Measurements from ENCODE around the gene SBF2. TPM values are rescaled to one million over a fixed set of nuclear protein-coding genes. Genes with fewer than 3 reads are reported as not detected.

Gene SBF2
- polyA plus RNA-seq, 1 donor from 2014 or later, result 53.4 TPM

DNA sequence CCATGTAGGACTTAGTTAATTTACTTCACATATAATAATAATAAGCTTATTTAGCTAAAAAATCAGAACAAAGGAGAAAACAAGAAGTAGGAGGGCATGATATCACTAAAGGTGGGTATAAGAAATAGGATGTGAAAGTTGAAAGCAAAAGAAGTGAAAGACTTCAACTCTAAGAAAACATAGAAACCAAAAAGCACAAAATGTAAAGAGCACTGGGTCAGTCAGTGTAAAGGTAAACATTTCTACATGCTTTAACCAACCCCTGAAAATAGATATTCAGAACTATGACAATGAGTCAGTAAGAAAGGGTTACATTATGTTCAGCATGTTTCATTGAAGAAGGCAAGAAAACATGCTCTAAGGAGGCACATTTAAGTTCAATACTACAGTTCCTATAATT, 331.3 kb downstream of the SBF2 start:
- Histone ChIP-seq H3K4me2 (ENCODE audit: low read length) (no peak overlapping the region), H3K36me3 (ENCODE audit: insufficient read depth, low read length) (no peaks in the 10 kb centered on the region), H4K20me1 (ENCODE audit: insufficient read depth) (no peaks in the 10 kb centered on the region), H3K27ac (ENCODE audit: low read length) (no peak overlapping the region), H3K9me2 (ENCODE audit: insufficient read depth, low read length) (no peaks in the 10 kb centered on the region), H2AFZ (ENCODE audit: low read depth, low read length) (no peak overlapping the region), H3K79me2 (replicated peaks; ENCODE audit: insufficient read depth, low read length) (no peaks in the 10 kb centered on the region), H3K9me3 (ENCODE audit: low read length) (no peaks in the 10 kb centered on the region), H3K4me3 (ENCODE audit: low read length) (no peak overlapping the region), H3F3A (ENCODE audit: insufficient read depth, low read length, poor library complexity, severe bottlenecking) (no peaks in the 10 kb centered on the region), H3K27me3 (ENCODE audit: insufficient read depth, low read depth, low read length) (no peaks in the 10 kb centered on the region), H3K9ac (ENCODE audit: low read length) (no peak overlapping the region)
- TF ChIP-seq SMC3 (conservative IDR thresholded peaks at IDR 0.05; ENCODE audit: poor library complexity) (no peak), EZH2 (IDR thresholded peaks at IDR 0.05; ENCODE audit: borderline replicate concordance, insufficient read depth, low read length, poor library complexity, severe bottlenecking) (no peak), MXI1 (conservative IDR thresholded peaks at IDR 0.05; ENCODE audit: poor library complexity, severe bottlenecking) (no peak), TAF1 (IDR thresholded peaks at IDR 0.05; ENCODE audit: low read depth) (no peak), POLR2AphosphoS5 (IDR thresholded peaks at IDR 0.05) (no peak), EP300 (conservative IDR thresholded peaks at IDR 0.05; ENCODE audit: poor library complexity, severe bottlenecking) (no peak), RAD21 (conservative IDR thresholded peaks at IDR 0.05) (no peak)
- TF ChIP-seq, protein P1, sequence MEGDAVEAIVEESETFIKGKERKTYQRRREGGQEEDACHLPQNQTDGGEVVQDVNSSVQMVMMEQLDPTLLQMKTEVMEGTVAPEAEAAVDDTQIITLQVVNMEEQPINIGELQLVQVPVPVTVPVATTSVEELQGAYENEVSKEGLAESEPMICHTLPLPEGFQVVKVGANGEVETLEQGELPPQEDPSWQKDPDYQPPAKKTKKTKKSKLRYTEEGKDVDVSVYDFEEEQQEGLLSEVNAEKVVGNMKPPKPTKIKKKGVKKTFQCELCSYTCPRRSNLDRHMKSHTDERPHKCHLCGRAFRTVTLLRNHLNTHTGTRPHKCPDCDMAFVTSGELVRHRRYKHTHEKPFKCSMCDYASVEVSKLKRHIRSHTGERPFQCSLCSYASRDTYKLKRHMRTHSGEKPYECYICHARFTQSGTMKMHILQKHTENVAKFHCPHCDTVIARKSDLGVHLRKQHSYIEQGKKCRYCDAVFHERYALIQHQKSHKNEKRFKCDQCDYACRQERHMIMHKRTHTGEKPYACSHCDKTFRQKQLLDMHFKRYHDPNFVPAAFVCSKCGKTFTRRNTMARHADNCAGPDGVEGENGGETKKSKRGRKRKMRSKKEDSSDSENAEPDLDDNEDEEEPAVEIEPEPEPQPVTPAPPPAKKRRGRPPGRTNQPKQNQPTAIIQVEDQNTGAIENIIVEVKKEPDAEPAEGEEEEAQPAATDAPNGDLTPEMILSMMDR (IDR thresholded peaks at IDR 0.05; ENCODE audit: poor library complexity, severe bottlenecking), result no peak
- TF ChIP-seq, protein P2, sequence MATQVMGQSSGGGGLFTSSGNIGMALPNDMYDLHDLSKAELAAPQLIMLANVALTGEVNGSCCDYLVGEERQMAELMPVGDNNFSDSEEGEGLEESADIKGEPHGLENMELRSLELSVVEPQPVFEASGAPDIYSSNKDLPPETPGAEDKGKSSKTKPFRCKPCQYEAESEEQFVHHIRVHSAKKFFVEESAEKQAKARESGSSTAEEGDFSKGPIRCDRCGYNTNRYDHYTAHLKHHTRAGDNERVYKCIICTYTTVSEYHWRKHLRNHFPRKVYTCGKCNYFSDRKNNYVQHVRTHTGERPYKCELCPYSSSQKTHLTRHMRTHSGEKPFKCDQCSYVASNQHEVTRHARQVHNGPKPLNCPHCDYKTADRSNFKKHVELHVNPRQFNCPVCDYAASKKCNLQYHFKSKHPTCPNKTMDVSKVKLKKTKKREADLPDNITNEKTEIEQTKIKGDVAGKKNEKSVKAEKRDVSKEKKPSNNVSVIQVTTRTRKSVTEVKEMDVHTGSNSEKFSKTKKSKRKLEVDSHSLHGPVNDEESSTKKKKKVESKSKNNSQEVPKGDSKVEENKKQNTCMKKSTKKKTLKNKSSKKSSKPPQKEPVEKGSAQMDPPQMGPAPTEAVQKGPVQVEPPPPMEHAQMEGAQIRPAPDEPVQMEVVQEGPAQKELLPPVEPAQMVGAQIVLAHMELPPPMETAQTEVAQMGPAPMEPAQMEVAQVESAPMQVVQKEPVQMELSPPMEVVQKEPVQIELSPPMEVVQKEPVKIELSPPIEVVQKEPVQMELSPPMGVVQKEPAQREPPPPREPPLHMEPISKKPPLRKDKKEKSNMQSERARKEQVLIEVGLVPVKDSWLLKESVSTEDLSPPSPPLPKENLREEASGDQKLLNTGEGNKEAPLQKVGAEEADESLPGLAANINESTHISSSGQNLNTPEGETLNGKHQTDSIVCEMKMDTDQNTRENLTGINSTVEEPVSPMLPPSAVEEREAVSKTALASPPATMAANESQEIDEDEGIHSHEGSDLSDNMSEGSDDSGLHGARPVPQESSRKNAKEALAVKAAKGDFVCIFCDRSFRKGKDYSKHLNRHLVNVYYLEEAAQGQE (IDR thresholded peaks at IDR 0.05; ENCODE audit: borderline replicate concordance), result no peak

DNA sequence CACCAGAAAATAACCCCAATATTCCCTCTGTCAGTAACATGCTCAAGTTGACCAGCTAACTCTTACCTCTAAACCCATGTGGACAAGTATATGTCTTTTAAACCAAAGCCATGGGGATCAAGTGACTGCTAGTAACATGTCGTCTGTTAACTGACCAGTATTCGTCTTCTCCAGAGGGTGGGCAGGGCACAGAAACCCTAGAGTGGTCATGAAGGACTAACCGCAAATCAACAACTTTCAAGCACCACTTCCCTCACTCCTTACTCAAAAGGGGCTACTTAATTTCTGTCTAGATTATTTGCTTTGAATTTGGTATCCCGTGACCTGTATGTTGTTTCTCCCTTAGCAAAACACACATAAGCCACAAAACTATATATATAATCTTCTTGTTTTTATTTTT, 336.9 kb downstream of the SBF2 start:
- no peak overlapping the region for H3K4me3 ChIP-seq (ENCODE audit: low read length)
- no peak overlapping the region for H3K4me2 ChIP-seq (ENCODE audit: low read length)
- H3K27me3 ChIP-seq (ENCODE audit: insufficient read depth, low read depth, low read length), result no peaks in the 10 kb centered on the region
- H3K9me3 ChIP-seq (ENCODE audit: low read length), result no peaks in the 10 kb centered on the region
- H3K79me2 ChIP-seq (replicated peaks; ENCODE audit: insufficient read depth, low read length), result no peaks in the 10 kb centered on the region
- no peaks in the 10 kb centered on the region for H4K20me1 ChIP-seq (ENCODE audit: insufficient read depth)
- no peaks in the 10 kb centered on the region for H3K9me2 ChIP-seq (ENCODE audit: insufficient read depth, low read length)
- no peak overlapping the region for H3K9ac ChIP-seq (ENCODE audit: low read length)
- no peak overlapping the region for H3K27ac ChIP-seq (ENCODE audit: low read length)
- H2AFZ ChIP-seq (ENCODE audit: low read depth, low read length), result no peak overlapping the region
- no peaks in the 10 kb centered on the region for H3K36me3 ChIP-seq (ENCODE audit: insufficient read depth, low read length)
- H3F3A ChIP-seq (ENCODE audit: insufficient read depth, low read length, poor library complexity, severe bottlenecking), result no peaks in the 10 kb centered on the region
- no peak for TF ChIP-seq EZH2 (IDR thresholded peaks at IDR 0.05; ENCODE audit: borderline replicate concordance, insufficient read depth, low read length, poor library complexity, severe bottlenecking)

DNA sequence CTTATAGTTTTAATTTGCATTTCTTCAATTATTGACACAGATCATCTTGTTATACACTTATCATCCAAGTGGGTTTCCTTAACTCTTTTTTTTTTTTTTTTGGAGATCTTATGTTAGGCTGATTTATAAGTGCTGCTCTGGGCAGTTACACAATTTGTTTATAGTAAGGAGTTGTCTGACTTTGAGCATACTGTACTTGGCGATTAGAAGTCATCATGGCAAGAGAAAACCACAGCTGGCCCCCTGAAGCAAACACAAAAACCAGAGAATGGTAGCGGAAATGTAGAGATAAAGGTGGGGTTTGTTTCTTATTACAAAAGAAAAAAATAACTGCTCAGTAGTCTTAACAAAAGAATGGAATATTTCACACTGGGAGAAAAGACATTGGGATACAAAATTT, 337.5 kb downstream of the SBF2 start:
- Histone ChIP-seq H3K9me2 (ENCODE audit: insufficient read depth, low read length) (no peaks in the 10 kb centered on the region), H3K79me2 (replicated peaks; ENCODE audit: insufficient read depth, low read length) (no peaks in the 10 kb centered on the region), H3K9me3 (ENCODE audit: low read length) (no peaks in the 10 kb centered on the region), H4K20me1 (ENCODE audit: insufficient read depth) (no peaks in the 10 kb centered on the region), H3F3A (ENCODE audit: insufficient read depth, low read length, poor library complexity, severe bottlenecking) (no peaks in the 10 kb centered on the region), H3K9ac (ENCODE audit: low read length) (no peak overlapping the region), H2AFZ (ENCODE audit: low read depth, low read length) (no peak overlapping the region), H3K36me3 (ENCODE audit: insufficient read depth, low read length) (no peaks in the 10 kb centered on the region), H3K27ac (ENCODE audit: low read length) (no peak overlapping the region), H3K27me3 (ENCODE audit: insufficient read depth, low read depth, low read length) (no peaks in the 10 kb centered on the region), H3K4me3 (ENCODE audit: low read length) (no peak overlapping the region), H3K4me2 (ENCODE audit: low read length) (no peak overlapping the region)
- TF ChIP-seq RAD21 (conservative IDR thresholded peaks at IDR 0.05) (no peak), SMC3 (conservative IDR thresholded peaks at IDR 0.05; ENCODE audit: poor library complexity) (no peak), TAF1 (IDR thresholded peaks at IDR 0.05; ENCODE audit: low read depth) (no peak), MXI1 (conservative IDR thresholded peaks at IDR 0.05; ENCODE audit: poor library complexity, severe bottlenecking) (no peak), EZH2 (IDR thresholded peaks at IDR 0.05; ENCODE audit: borderline replicate concordance, insufficient read depth, low read length, poor library complexity, severe bottlenecking) (no peak), POLR2AphosphoS5 (IDR thresholded peaks at IDR 0.05) (no peak), EP300 (conservative IDR thresholded peaks at IDR 0.05; ENCODE audit: poor library complexity, severe bottlenecking) (no peak)
- TF ChIP-seq, protein P1 (IDR thresholded peaks at IDR 0.05; ENCODE audit: poor library complexity, severe bottlenecking), result no peak
- TF ChIP-seq, protein P2 (IDR thresholded peaks at IDR 0.05; ENCODE audit: borderline replicate concordance), result no peak
